ENCODE data around the gene OR52E6. TPM values are rescaled to one million over a fixed set of nuclear protein-coding genes. Genes with fewer than 3 reads are reported as not detected.

The OR52E6 gene
- total and polyA plus RNA-seq, 9 donors: not detected

- Histone ChIP-seq H3K9me3 (no peaks in the 10 kb centered on the region), H3K27me3 (no peaks in the 10 kb centered on the region), H3K4me3 (no peak overlapping the region), H3K27ac (no peak overlapping the region), H3K4me1 (ENCODE audit: insufficient read depth) (no peaks in the 10 kb centered on the region), H3K36me3 (no peaks in the 10 kb centered on the region)
- intact Hi-C loops (cut with DNase I): loop anchor here in 2 of 4 donors (10.0 kb wide), 2 partner anchors 344 to 604 kb away; partner anchors contain the start of gene OR51V1 (in 1 of the 2)
- WGBS, 3 donors: 37 to 50% (median 48%) methylated on average over 5 of the region's 5 CpGs
- TF ChIP-seq EP300 (IDR thresholded peaks at IDR 0.05) (no peak), CTCF (IDR thresholded peaks at IDR 0.05) (no peak), POLR2A (IDR thresholded peaks at IDR 0.05) (no peak)
- DNase-seq: no peak
Observed at GRCh38 chr11:5809122-5809519, 32.6 kb downstream of the OR52E6 start.

GRCh38 chr11:5808500-5809121, 33.1 kb downstream of the OR52E6 start, which contains the start of gene OR52N2:
Gene OR52N2, plus strand, starts transcription at chr11:5808924. Its CDS starts 11,412 bp downstream, at chr11:5820336.
- WGBS, 3 donors: 7 to 13% (median 10%) methylated on average over 24 of the region's 24 CpGs
- no peaks in the 10 kb centered on the region for H3K4me1 ChIP-seq (ENCODE audit: insufficient read depth)
- H3K36me3 ChIP-seq: no peaks in the 10 kb centered on the region
- H3K4me3 ChIP-seq: no peak within 1 kb of the TSS
- intact Hi-C loops (cut with DNase I): loop anchor here in 2 of 4 donors (10.0 kb wide), 2 partner anchors 344 to 604 kb away; partner anchors contain the start of gene OR51V1 (in 1 of the 2)
- TF ChIP-seq POLR2A (IDR thresholded peaks at IDR 0.05): no peak
- peak; percentile 54 to 81 (median 69) for TF ChIP-seq CTCF (IDR thresholded peaks at IDR 0.05)
- TF ChIP-seq EP300 (IDR thresholded peaks at IDR 0.05): no peak
- H3K27ac ChIP-seq: no peak within 1 kb of the TSS
- no peaks in the 10 kb centered on the region for H3K27me3 ChIP-seq
- peak; percentile 38 to 76 (median 70) for DNase-seq
- H3K9me3 ChIP-seq: no peaks in the 10 kb centered on the region

GRCh38 chr11:5807580-5807979, 34.1 kb downstream of the OR52E6 start:
- intact Hi-C loops (cut with DNase I): loop anchor here in 2 of 4 donors (10.0 kb wide), 2 partner anchors 343 to 603 kb away; partner anchors contain the start of gene OR51V1 (in 1 of the 2)
- Histone ChIP-seq H3K4me3 (no peak overlapping the region), H3K9me3 (no peaks in the 10 kb centered on the region), H3K27ac (no peak overlapping the region), H3K36me3 (no peaks in the 10 kb centered on the region), H3K4me1 (ENCODE audit: insufficient read depth) (no peaks in the 10 kb centered on the region), H3K27me3 (no peaks in the 10 kb centered on the region)
- DNase-seq: no peak
- 60 to 66% (median 61%) methylated on average over 10 of the region's 10 CpGs for WGBS, 3 donors
- TF ChIP-seq EP300 (IDR thresholded peaks at IDR 0.05) (no peak), POLR2A (IDR thresholded peaks at IDR 0.05) (no peak), CTCF (IDR thresholded peaks at IDR 0.05) (no peak)

GRCh38 chr11:5803982-5804381, 37.7 kb downstream of the OR52E6 start:
- no peaks in the 10 kb centered on the region for H3K4me1 ChIP-seq (ENCODE audit: insufficient read depth)
- no peaks in the 10 kb centered on the region for H3K9me3 ChIP-seq
- WGBS, 3 donors: 77 to 85% (median 82%) methylated on average over 5 of the region's 5 CpGs
- no peaks in the 10 kb centered on the region for H3K36me3 ChIP-seq
- no peak for DNase-seq
- intact Hi-C loops (cut with DNase I): loop anchor here in 2 of 4 donors (10.0 kb wide), 2 partner anchors 339 to 599 kb away; partner anchors contain the start of gene OR51V1 (in 1 of the 2)
- no peak for TF ChIP-seq EP300 (IDR thresholded peaks at IDR 0.05)
- no peak overlapping the region for H3K4me3 ChIP-seq
- no peaks in the 10 kb centered on the region for H3K27me3 ChIP-seq
- H3K27ac ChIP-seq: no peak overlapping the region

GRCh38 chr11:5796541-5796940, 45.2 kb downstream of the OR52E6 start:
- Histone ChIP-seq H3K36me3 (no peaks in the 10 kb centered on the region), H3K4me3 (no peak overlapping the region), H3K9me3 (no peaks in the 10 kb centered on the region), H3K27ac (no peak overlapping the region), H3K27me3 (no peaks in the 10 kb centered on the region), H3K4me1 (ENCODE audit: insufficient read depth) (no peaks in the 10 kb centered on the region)
- WGBS, 3 donors: 76 to 81% (median 78%) methylated on average over 6 of the region's 6 CpGs
- intact Hi-C loops (cut with DNase I): no loop called here
- no peak for DNase-seq
- TF ChIP-seq CTCF (IDR thresholded peaks at IDR 0.05) (no peak), EP300 (IDR thresholded peaks at IDR 0.05) (no peak), POLR2A (IDR thresholded peaks at IDR 0.05) (no peak)
